ENCODE results near the gene RAB10. TPM values are rescaled to one million over a fixed set of nuclear protein-coding genes. Genes with fewer than 3 reads are reported as not detected.

Gene RAB10
- total and polyA plus RNA-seq, 2 of the 13 experiments (the other 11 are each of a cell fraction or from before 2014, with no cell fraction given), result 48.2 to 120 TPM

GRCh38 chr2:26080356-26080755, 46.5 kb downstream of the RAB10 start (continued):
- 0 out of 2 replicates have a peak, but pooled peaks have one; percentile 51 for TF ChIP-seq RERE (CRISPR knock-in tag; IDR thresholded peaks at IDR 0.05; ENCODE audit: low read depth)
- TF ChIP-seq RXRA (CRISPR knock-in tag; IDR thresholded peaks at IDR 0.05), result peak; percentile 73; the same call in 1 of the 2 replicates
- TF ChIP-seq JUNB (CRISPR knock-in tag; IDR thresholded peaks at IDR 0.05; ENCODE audit: borderline replicate concordance), result peak; percentile 42; the same call in 1 of the 2 replicates
- no peak for TF ChIP-seq ZBTB33 (CRISPR knock-in tag; IDR thresholded peaks at IDR 0.05)
- TF ChIP-seq TBL1XR1 (IDR thresholded peaks at IDR 0.05; ENCODE audit: borderline replicate concordance, low read length, partially characterized antibody), result peak; percentile 79
- peak; percentile 96 for TF ChIP-seq FOXA3 (CRISPR knock-in tag; IDR thresholded peaks at IDR 0.05)
- no peak for TF ChIP-seq PCBP1 (IDR thresholded peaks at IDR 0.05; ENCODE audit: borderline replicate concordance, low read depth, low read length)
- TF ChIP-seq EP300 (IDR thresholded peaks at IDR 0.05; ENCODE audit: low read depth in 2 of 2, low read length in 2 of 2), result peak; percentile 66 to 86; a peak in 3 of 4 replicates
- TF ChIP-seq EP300 (CRISPR knock-in tag; IDR thresholded peaks at IDR 0.05; ENCODE audit: borderline replicate concordance), result peak; percentile 88
- no peak for TF ChIP-seq ZFP90 (CRISPR knock-in tag; IDR thresholded peaks at IDR 0.05; ENCODE audit: borderline replicate concordance)
- no peak for TF ChIP-seq ZBTB40 (IDR thresholded peaks at IDR 0.05)
- no peak for TF ChIP-seq ZBTB40 (CRISPR knock-in tag; IDR thresholded peaks at IDR 0.05)

Data from HepG2 (cell line).